ENCODE data around the gene RNF125.

RNF125 gene

GRCh38 chr18:32092422-32093101, 73.9 kb downstream of the RNF125 start (continued):
- peak; percentile 75 for TF ChIP-seq ZBTB26 (tag by site-specific recombination; optimal IDR thresholded peaks at IDR 0.05)
- TF ChIP-seq ZNF596 (tag by site-specific recombination; IDR thresholded peaks at IDR 0.05) = no peak; the same call in 1 of the 2 replicates
- TF ChIP-seq ZBTB49 (tag by site-specific recombination; IDR thresholded peaks at IDR 0.05; ENCODE audit: low read depth) = no peak
- no peak for TF ChIP-seq ZNF280D (tag by site-specific recombination; IDR thresholded peaks at IDR 0.05)
- no peak for TF ChIP-seq ZNF23 (tag by site-specific recombination; IDR thresholded peaks at IDR 0.05; ENCODE audit: borderline replicate concordance)
- no peak for TF ChIP-seq ZNF600 (tag by site-specific recombination; IDR thresholded peaks at IDR 0.05)
- TF ChIP-seq ZNF121 (tag by site-specific recombination; IDR thresholded peaks at IDR 0.05) = no peak
- no peak for TF ChIP-seq ZBTB44 (tag by site-specific recombination; IDR thresholded peaks at IDR 0.05)
- no peak for TF ChIP-seq ATF2 (tag by site-specific recombination; IDR thresholded peaks at IDR 0.05; ENCODE audit: low read depth)
- TF ChIP-seq ZNF184 (tag by site-specific recombination; IDR thresholded peaks at IDR 0.05) = no peak
- no peak for TF ChIP-seq ZNF658 (tag by site-specific recombination; IDR thresholded peaks at IDR 0.05)
- peak; percentile 88 for TF ChIP-seq ZNF335 (tag by site-specific recombination; conservative IDR thresholded peaks at IDR 0.05)
- TF ChIP-seq ZSCAN18 (tag by site-specific recombination; IDR thresholded peaks at IDR 0.05) = no peak
- TF ChIP-seq ZNF654 (tag by site-specific recombination; IDR thresholded peaks at IDR 0.05; ENCODE audit: low read depth) = no peak
- 0 out of 2 replicates have a peak, but pooled peaks have one; percentile 36 for TF ChIP-seq INSM2 (tag by site-specific recombination; IDR thresholded peaks at IDR 0.05)
- TF ChIP-seq ZNF366 (tag by site-specific recombination; conservative IDR thresholded peaks at IDR 0.05) = no peak
- TF ChIP-seq PRDM10 (tag by site-specific recombination; IDR thresholded peaks at IDR 0.05) = peak; percentile 52
- TF ChIP-seq ZNF785 (tag by site-specific recombination; IDR thresholded peaks at IDR 0.05) = no peak
- TF ChIP-seq ZNF843 (tag by site-specific recombination; IDR thresholded peaks at IDR 0.05) = peak; percentile 62

All from HEK293 (cell line).